Stimulated activated naive CD8-positive, alpha-beta T cell treated with anti-CD3 and anti-CD28 coated beads, Interleukin-15, Interleukin-2, amounts not matched to agents 100 ng/mL and 50 ng/mL, for 24 hours (primary cell): ENCODE measurements around the gene ARIH2.
A peak's percentile ranks its signal among the peaks of the same experiment; 100 is the strongest.

Experiments used
- H3K27ac Mint-ChIP-seq: one replicate; pipeline ENCODE4 v1.8.0; 2021; ENCODE audit warnings: mild to moderate bottlenecking, mixed read lengths
- H3K27me3 Mint-ChIP-seq: one replicate; pipeline ENCODE4 v1.8.0; 2021; ENCODE audit warnings: mixed read lengths
- H3K36me3 Mint-ChIP-seq: one replicate; pipeline ENCODE4 v1.8.0; 2021; ENCODE audit warnings: low read depth, mixed read lengths
- H3K4me1 Mint-ChIP-seq: one replicate; pipeline ENCODE4 v1.8.0; 2021; ENCODE audit warnings: low read depth, mixed read lengths
- H3K4me3 Mint-ChIP-seq: one replicate; pipeline ENCODE4 v1.8.0; 2021; ENCODE audit warnings: mild to moderate bottlenecking, mixed read lengths
- H3K9me3 Mint-ChIP-seq: one replicate; pipeline ENCODE4 v1.8.0; 2021; ENCODE audit warnings: mixed read lengths

The ARIH2 gene

GRCh38 chr3:49022688-49023171 lies 104.1 kb downstream of the ARIH2 start:
- Mint-ChIP-seq H3K4me1 (peaks cover 69% of the 10 kb centered on the region), H3K36me3 (peaks cover 50% of the 10 kb centered on the region), H3K27ac (peak overlapping the region; percentile 95)

GRCh38 chr3:49023775-49024174 lies 105.1 kb downstream of the ARIH2 start:
- Mint-ChIP-seq H3K27me3 (no peaks in the 10 kb centered on the region), H3K27ac (peak overlapping the region; percentile 49), H3K9me3 (no peaks in the 10 kb centered on the region), H3K36me3 (peaks cover 61% of the 10 kb centered on the region), H3K4me3 (peak overlapping the region; percentile 91), H3K4me1 (peaks cover 73% of the 10 kb centered on the region)

More at GRCh38 chr3:49022688-49023171, 104.1 kb downstream of the ARIH2 start:
- Mint-ChIP-seq H3K4me3 (peak overlapping the region; percentile 91), H3K9me3 (no peaks in the 10 kb centered on the region), H3K27me3 (no peaks in the 10 kb centered on the region)

- peak overlapping the region; percentile 91 for H3K4me3 Mint-ChIP-seq
- H3K27ac Mint-ChIP-seq, result peak overlapping the region; percentile 71
- H3K9me3 Mint-ChIP-seq, result no peaks in the 10 kb centered on the region
- H3K27me3 Mint-ChIP-seq, result no peaks in the 10 kb centered on the region
- peaks cover 71% of the 10 kb centered on the region for H3K4me1 Mint-ChIP-seq
- peaks cover 66% of the 10 kb centered on the region for H3K36me3 Mint-ChIP-seq
Measured at GRCh38 chr3:49024449-49024848, 105.8 kb downstream of the ARIH2 start.

GRCh38 chr3:49025005-49025792 lies 106.6 kb downstream of the ARIH2 start:
- Mint-ChIP-seq H3K36me3 (peaks cover 72% of the 10 kb centered on the region), H3K9me3 (no peaks in the 10 kb centered on the region), H3K27me3 (no peaks in the 10 kb centered on the region), H3K4me1 (peaks cover 70% of the 10 kb centered on the region), H3K4me3 (peak overlapping the region; percentile 91), H3K27ac (peak overlapping the region; percentile 71)

GRCh38 chr3:49025793-49026520 lies 107.3 kb downstream of the ARIH2 start:
- H3K27ac Mint-ChIP-seq, result peak overlapping the region; percentile 71

GRCh38 chr3:49026536-49026935 lies 107.9 kb downstream of the ARIH2 start:
- peaks cover 72% of the 10 kb centered on the region for H3K36me3 Mint-ChIP-seq
- peaks cover 68% of the 10 kb centered on the region for H3K4me1 Mint-ChIP-seq
- peak overlapping the region; percentile 98 for H3K4me3 Mint-ChIP-seq

More at GRCh38 chr3:49025793-49026520, 107.3 kb downstream of the ARIH2 start:
- H3K4me1 Mint-ChIP-seq, result peaks cover 68% of the 10 kb centered on the region
- no peaks in the 10 kb centered on the region for H3K27me3 Mint-ChIP-seq
- H3K36me3 Mint-ChIP-seq, result peaks cover 72% of the 10 kb centered on the region
- H3K4me3 Mint-ChIP-seq, result peak overlapping the region; percentile 98
- H3K9me3 Mint-ChIP-seq, result no peaks in the 10 kb centered on the region

GRCh38 chr3:49027634-49028033 lies 109.0 kb downstream of the ARIH2 start:
- H3K4me1 Mint-ChIP-seq, result peaks cover 68% of the 10 kb centered on the region
- H3K9me3 Mint-ChIP-seq, result no peaks in the 10 kb centered on the region
- H3K4me3 Mint-ChIP-seq, result peak overlapping the region; percentile 98
- H3K36me3 Mint-ChIP-seq, result peaks cover 76% of the 10 kb centered on the region
- no peaks in the 10 kb centered on the region for H3K27me3 Mint-ChIP-seq
- H3K27ac Mint-ChIP-seq, result peak overlapping the region; percentile 96

More at GRCh38 chr3:49026536-49026935, 107.9 kb downstream of the ARIH2 start:
- Mint-ChIP-seq H3K27me3 (no peaks in the 10 kb centered on the region), H3K9me3 (no peaks in the 10 kb centered on the region), H3K27ac (peak overlapping the region; percentile 80)

- H3K9me3 Mint-ChIP-seq, result no peaks in the 10 kb centered on the region
- peaks cover 62% of the 10 kb centered on the region for H3K4me1 Mint-ChIP-seq
Measured at GRCh38 chr3:49028298-49028672, 109.6 kb downstream of the ARIH2 start.

GRCh38 chr3:49028673-49029562 lies 110.3 kb downstream of the ARIH2 start, which contains the start of gene IMPDH2:
IMPDH2 (minus strand) TSS chr3:49029398; CDS start chr3:49029350, 48 bp downstream.
- peaks cover 71% of the 10 kb centered on the region for H3K36me3 Mint-ChIP-seq
- H3K27me3 Mint-ChIP-seq, result no peaks in the 10 kb centered on the region
- H3K4me1 Mint-ChIP-seq, result peaks cover 56% of the 10 kb centered on the region
- peak within 1 kb of the TSS; percentile 96 for H3K27ac Mint-ChIP-seq
- H3K9me3 Mint-ChIP-seq, result no peaks in the 10 kb centered on the region
- H3K4me3 Mint-ChIP-seq, result peak within 1 kb of the TSS; percentile 98

More at GRCh38 chr3:49028298-49028672, 109.6 kb downstream of the ARIH2 start:
- H3K36me3 Mint-ChIP-seq, result peaks cover 75% of the 10 kb centered on the region
- H3K27me3 Mint-ChIP-seq, result no peaks in the 10 kb centered on the region
- H3K27ac Mint-ChIP-seq, result peak overlapping the region; percentile 96
- H3K4me3 Mint-ChIP-seq, result peak overlapping the region; percentile 98

- Mint-ChIP-seq H3K27ac (peak overlapping the region; percentile 96), H3K4me3 (peak overlapping the region; percentile 98), H3K27me3 (no peaks in the 10 kb centered on the region), H3K9me3 (no peaks in the 10 kb centered on the region), H3K4me1 (peaks cover 50% of the 10 kb centered on the region), H3K36me3 (peaks cover 67% of the 10 kb centered on the region)
Measured at GRCh38 chr3:49029563-49029884, 110.9 kb downstream of the ARIH2 start.

- peak overlapping the region; percentile 55 for H3K27ac Mint-ChIP-seq
- peaks cover 43% of the 10 kb centered on the region for H3K4me1 Mint-ChIP-seq
Measured at GRCh38 chr3:49030321-49030720, 111.7 kb downstream of the ARIH2 start.

GRCh38 chr3:49032646-49033304 lies 114.1 kb downstream of the ARIH2 start:
- Mint-ChIP-seq H3K36me3 (peaks cover 59% of the 10 kb centered on the region), H3K4me3 (no peak overlapping the region), H3K9me3 (no peaks in the 10 kb centered on the region), H3K27ac (no peak overlapping the region), H3K27me3 (no peaks in the 10 kb centered on the region), H3K4me1 (peaks cover 20% of the 10 kb centered on the region)

More at GRCh38 chr3:49030321-49030720, 111.7 kb downstream of the ARIH2 start:
- H3K36me3 Mint-ChIP-seq, result peaks cover 67% of the 10 kb centered on the region
- no peak overlapping the region for H3K4me3 Mint-ChIP-seq
- H3K27me3 Mint-ChIP-seq, result no peaks in the 10 kb centered on the region
- no peaks in the 10 kb centered on the region for H3K9me3 Mint-ChIP-seq

GRCh38 chr3:49034650-49035049 lies 116.0 kb downstream of the ARIH2 start:
- Mint-ChIP-seq H3K27ac (peak overlapping the region; percentile 50), H3K4me1 (peaks cover 4% of the 10 kb centered on the region), H3K9me3 (no peaks in the 10 kb centered on the region)

GRCh38 chr3:49035281-49035680 lies 116.6 kb downstream of the ARIH2 start:
- H3K4me3 Mint-ChIP-seq, result no peak overlapping the region
- H3K4me1 Mint-ChIP-seq, result no peaks in the 10 kb centered on the region
- no peaks in the 10 kb centered on the region for H3K9me3 Mint-ChIP-seq
- no peaks in the 10 kb centered on the region for H3K27me3 Mint-ChIP-seq
- H3K36me3 Mint-ChIP-seq, result peaks cover 42% of the 10 kb centered on the region
- H3K27ac Mint-ChIP-seq, result no peak overlapping the region

More at GRCh38 chr3:49034650-49035049, 116.0 kb downstream of the ARIH2 start:
- Mint-ChIP-seq H3K27me3 (no peaks in the 10 kb centered on the region), H3K36me3 (peaks cover 42% of the 10 kb centered on the region), H3K4me3 (no peak overlapping the region)
